Activated CD4-positive, alpha-beta T cell treated with anti-CD3 and anti-CD28 coated beads, Interleukin-2, amount 10 ng/mL, durations not matched to agents 7 days and 5 days (primary cell): ENCODE results near the gene TMEM40. TPM values are rescaled to one million over a fixed set of nuclear protein-coding genes. Genes with fewer than 3 reads are reported as not detected.

Source experiments
- CTCF ChIA-PET: fragments of 350-600 bp; sonication (Branson Sonifier 250); formaldehyde crosslinking; loops from one replicate; lab custom pipeline; 2021; ENCODE audit warnings: antibody characterized with exemption; lab: Charles Lee
- POLR2A ChIA-PET: fragments of 350-600 bp; sonication (Branson Sonifier 250); formaldehyde crosslinking; loops from one replicate; lab custom pipeline; 2021; ENCODE audit warnings: antibody characterized with exemption; lab: Charles Lee
- DNase-seq: peaks from one replicate; pipeline ENCODE4 v3.0.0-alpha.2; 2020
- H3K27ac Mint-ChIP-seq: one replicate; pipeline ENCODE4 v1.8.0; 2021; ENCODE audit warnings: mild to moderate bottlenecking, moderate library complexity, mixed read lengths
- H3K27me3 Mint-ChIP-seq: one replicate; pipeline ENCODE4 v1.8.0; 2021; ENCODE audit warnings: mixed read lengths
- H3K36me3 Mint-ChIP-seq: one replicate; pipeline ENCODE4 v1.8.0; 2021; ENCODE audit warnings: low read depth, mixed read lengths
- H3K4me1 Mint-ChIP-seq: one replicate; pipeline ENCODE4 v1.8.0; 2021; ENCODE audit warnings: mixed read lengths
- H3K4me3 Mint-ChIP-seq: one replicate; pipeline ENCODE4 v1.8.0; 2021; ENCODE audit warnings: mild to moderate bottlenecking, moderate library complexity, mixed read lengths
- H3K9me3 Mint-ChIP-seq: one replicate; pipeline ENCODE4 v1.8.0; 2021; ENCODE audit warnings: mixed read lengths
- total RNA-seq, 2 experiments: library from RNA; stranded (reverse); gene quantifications; one replicate each; pipeline ENCODE4 v1.2.3, GENCODE V29; 2021

TMEM40 gene
- total RNA-seq, 2 experiments from 2014 or later, result not detected

GRCh38 chr3:12754313-12754712, 4.7 kb downstream of the TMEM40 start:
- H3K9me3 Mint-ChIP-seq, result no peaks in the 10 kb centered on the region
- no peak for DNase-seq
- CTCF ChIA-PET, result interaction anchor here (1.0 to 1.5 kb wide), 3 partner anchors 10 to 20 kb away, joined by 4 to 7 read pairs (median 5); no protein-coding TSS in a partner anchor
- peaks cover 3% of the 10 kb centered on the region for H3K27me3 Mint-ChIP-seq
- peaks cover 11% of the 10 kb centered on the region for H3K4me1 Mint-ChIP-seq
- no peak overlapping the region for H3K4me3 Mint-ChIP-seq
- no peak overlapping the region for H3K27ac Mint-ChIP-seq
- no peaks in the 10 kb centered on the region for H3K36me3 Mint-ChIP-seq
- POLR2A ChIA-PET, result no interaction called here

GRCh38 chr3:12753275-12754028, 5.6 kb downstream of the TMEM40 start:
- ChIA-PET POLR2A (no interaction called here), CTCF (interaction anchor here (1.0 to 2.1 kb wide), 4 partner anchors 9 to 54 kb away, joined by 4 to 7 read pairs (median 4); no protein-coding TSS in a partner anchor)
- Mint-ChIP-seq H3K4me3 (no peak overlapping the region), H3K27ac (no peak overlapping the region), H3K36me3 (no peaks in the 10 kb centered on the region), H3K27me3 (peaks cover 3% of the 10 kb centered on the region), H3K4me1 (peaks cover 11% of the 10 kb centered on the region), H3K9me3 (no peaks in the 10 kb centered on the region)
- no peak for DNase-seq

- CTCF ChIA-PET, result interaction anchor here (0.6 to 2.1 kb wide), 3 partner anchors 12 to 53 kb away, joined by 4 read pairs; no protein-coding TSS in a partner anchor
These were observed 6.2 kb downstream of the TMEM40 start for GRCh38 chr3:12752809-12753208.

GRCh38 chr3:12752102-12752501, 7.0 kb downstream of the TMEM40 start:
- Mint-ChIP-seq H3K9me3 (no peaks in the 10 kb centered on the region), H3K27me3 (peaks cover 9% of the 10 kb centered on the region), H3K27ac (no peak overlapping the region), H3K4me1 (peaks cover 9% of the 10 kb centered on the region), H3K4me3 (no peak overlapping the region), H3K36me3 (no peaks in the 10 kb centered on the region)
- CTCF ChIA-PET, result interaction anchor here (0.5 to 2.1 kb wide), 4 partner anchors 13 to 58 kb away, joined by 3 to 5 read pairs (median 4); no protein-coding TSS in a partner anchor
- DNase-seq, result no peak
- POLR2A ChIA-PET, result no interaction called here

More at GRCh38 chr3:12752809-12753208, 6.2 kb downstream of the TMEM40 start:
- POLR2A ChIA-PET, result no interaction called here
- Mint-ChIP-seq H3K27me3 (peaks cover 9% of the 10 kb centered on the region), H3K4me1 (peaks cover 9% of the 10 kb centered on the region), H3K4me3 (no peak overlapping the region), H3K36me3 (no peaks in the 10 kb centered on the region), H3K9me3 (no peaks in the 10 kb centered on the region), H3K27ac (no peak overlapping the region)
- DNase-seq, result no peak

GRCh38 chr3:12751571-12751970, 7.5 kb downstream of the TMEM40 start:
- H3K4me3 Mint-ChIP-seq, result no peak overlapping the region
- no peak overlapping the region for H3K27ac Mint-ChIP-seq
- peaks cover 9% of the 10 kb centered on the region for H3K4me1 Mint-ChIP-seq
- ChIA-PET POLR2A (no interaction called here), CTCF (interaction anchor here (0.5 to 2.1 kb wide), 3 partner anchors 30 to 59 kb away, joined by 3 to 5 read pairs (median 4); no protein-coding TSS in a partner anchor)
- H3K36me3 Mint-ChIP-seq, result no peaks in the 10 kb centered on the region
- DNase-seq, result no peak
- H3K9me3 Mint-ChIP-seq, result no peaks in the 10 kb centered on the region
- peaks cover 6% of the 10 kb centered on the region for H3K27me3 Mint-ChIP-seq

GRCh38 chr3:12750658-12751071, 8.4 kb downstream of the TMEM40 start:
- DNase-seq, result peak; percentile 12
- Mint-ChIP-seq H3K4me1 (peaks cover 7% of the 10 kb centered on the region), H3K27ac (no peak overlapping the region), H3K36me3 (no peaks in the 10 kb centered on the region), H3K9me3 (no peaks in the 10 kb centered on the region), H3K27me3 (peaks cover 6% of the 10 kb centered on the region), H3K4me3 (no peak overlapping the region)
- ChIA-PET POLR2A (no interaction called here), CTCF (interaction anchor here (1.9 kb wide), 1 partner anchor 60 kb away, joined by 5 read pairs; no protein-coding TSS in a partner anchor)

- DNase-seq, result no peak
- H3K4me3 Mint-ChIP-seq, result no peak overlapping the region
- H3K27me3 Mint-ChIP-seq, result peaks cover 6% of the 10 kb centered on the region
- no peak overlapping the region for H3K27ac Mint-ChIP-seq
- POLR2A ChIA-PET, result no interaction called here
- CTCF ChIA-PET, result interaction anchor here (1.9 kb wide), 1 partner anchor 60 kb away, joined by 5 read pairs; no protein-coding TSS in a partner anchor
- no peaks in the 10 kb centered on the region for H3K9me3 Mint-ChIP-seq
- H3K36me3 Mint-ChIP-seq, result no peaks in the 10 kb centered on the region
- H3K4me1 Mint-ChIP-seq, result peaks cover 5% of the 10 kb centered on the region
These were observed 8.8 kb downstream of the TMEM40 start for GRCh38 chr3:12750223-12750622.

- CTCF ChIA-PET, result interaction anchor here (0.5 kb wide), 1 partner anchor 492 kb away, joined by 3 read pairs; no protein-coding TSS in a partner anchor
- Mint-ChIP-seq H3K27ac (no peak overlapping the region), H3K4me1 (peaks cover 5% of the 10 kb centered on the region), H3K36me3 (no peaks in the 10 kb centered on the region), H3K9me3 (no peaks in the 10 kb centered on the region), H3K4me3 (no peak overlapping the region), H3K27me3 (peaks cover 15% of the 10 kb centered on the region)
- POLR2A ChIA-PET, result no interaction called here
- DNase-seq, result no peak
These were observed 10.6 kb downstream of the TMEM40 start for GRCh38 chr3:12748477-12748876.

GRCh38 chr3:12746419-12746818, 12.6 kb downstream of the TMEM40 start:
- Mint-ChIP-seq H3K36me3 (no peaks in the 10 kb centered on the region), H3K4me1 (peaks cover 5% of the 10 kb centered on the region), H3K9me3 (no peaks in the 10 kb centered on the region), H3K27ac (no peak overlapping the region), H3K27me3 (peaks cover 19% of the 10 kb centered on the region), H3K4me3 (no peak overlapping the region)
- CTCF ChIA-PET, result interaction anchor here (0.6 kb wide), 1 partner anchor 26 kb away, joined by 4 read pairs; no protein-coding TSS in a partner anchor
- no peak for DNase-seq
- POLR2A ChIA-PET, result no interaction called here

- ChIA-PET POLR2A (no interaction called here), CTCF (interaction anchor here (0.6 to 1.4 kb wide), 3 partner anchors 10 to 1835 kb away, joined by 3 to 7 read pairs (median 7); no protein-coding TSS in a partner anchor)
- H3K36me3 Mint-ChIP-seq, result no peaks in the 10 kb centered on the region
- no peaks in the 10 kb centered on the region for H3K9me3 Mint-ChIP-seq
- no peak overlapping the region for H3K27ac Mint-ChIP-seq
- H3K4me3 Mint-ChIP-seq, result no peak overlapping the region
- H3K4me1 Mint-ChIP-seq, result no peaks in the 10 kb centered on the region
- no peak for DNase-seq
- H3K27me3 Mint-ChIP-seq, result peaks cover 22% of the 10 kb centered on the region
These were observed 14.7 kb downstream of the TMEM40 start for GRCh38 chr3:12744326-12744725.

GRCh38 chr3:12743583-12743982, 15.5 kb downstream of the TMEM40 start:
- ChIA-PET CTCF (interaction anchor here (0.6 kb wide), 1 partner anchor 64 kb away, joined by 4 read pairs; no protein-coding TSS in a partner anchor), POLR2A (no interaction called here)

GRCh38 chr3:12742330-12743107, 16.5 kb downstream of the TMEM40 start:
- DNase-seq, result no peak
- H3K27ac Mint-ChIP-seq, result no peak overlapping the region
- no peaks in the 10 kb centered on the region for H3K4me1 Mint-ChIP-seq
- POLR2A ChIA-PET, result no interaction called here
- CTCF ChIA-PET, result no interaction called here
- no peak overlapping the region for H3K4me3 Mint-ChIP-seq
- H3K36me3 Mint-ChIP-seq, result no peaks in the 10 kb centered on the region
- H3K27me3 Mint-ChIP-seq, result peaks cover 17% of the 10 kb centered on the region
- no peaks in the 10 kb centered on the region for H3K9me3 Mint-ChIP-seq

More at GRCh38 chr3:12743583-12743982, 15.5 kb downstream of the TMEM40 start:
- peaks cover 22% of the 10 kb centered on the region for H3K27me3 Mint-ChIP-seq
- no peaks in the 10 kb centered on the region for H3K36me3 Mint-ChIP-seq
- H3K27ac Mint-ChIP-seq, result no peak overlapping the region
- no peaks in the 10 kb centered on the region for H3K4me1 Mint-ChIP-seq
- H3K9me3 Mint-ChIP-seq, result no peaks in the 10 kb centered on the region
- no peak overlapping the region for H3K4me3 Mint-ChIP-seq
- DNase-seq, result no peak
